ENCODE results near the gene ZPBP2. TPM values are rescaled to one million over a fixed set of nuclear protein-coding genes. Genes with fewer than 3 reads are reported as not detected.
A peak's percentile ranks its signal among the peaks of the same experiment; 100 is the strongest.

ZPBP2 gene
- total RNA-seq, 2 donors from 2014 or later = not detected

- H3K27me3 ChIP-seq = no peaks in the 10 kb centered on the region
- intact Hi-C loops (cut with DNase I) = no loop called here
- peak; percentile 69 for DNase-seq
- peak overlapping the region; percentile 83 to 92 for H3K9ac ChIP-seq (ENCODE audit: low read depth in 2 of 2, low read length in 2 of 2)
- H3K4me1 ChIP-seq = peaks cover 14% of the 10 kb centered on the region
- no peaks in the 10 kb centered on the region for H3K9me3 ChIP-seq
- TF ChIP-seq CTCF (IDR thresholded peaks at IDR 0.05) = no peak
- H3K27ac ChIP-seq = peak overlapping the region; percentile 78
- peaks cover 10% of the 10 kb centered on the region for H3K36me3 ChIP-seq
- H3K4me3 ChIP-seq = peak overlapping the region; percentile 86
Observed at GRCh38 chr17:39926588-39927100, 58.6 kb downstream of the ZPBP2 start.

Other genes starting within 250 kb of the ZPBP2 start
- gene PPP1R1B, start 241.2 kb upstream of the ZPBP2 start, total RNA-seq = 100 to 1,000 TPM; 331 to 350 TPM
- gene STARD3, start 231.1 kb upstream of the ZPBP2 start, total RNA-seq = 10 to 100 TPM; 30.0 to 41.3 TPM
- 1 to 10 TPM in 1 of 2 donors, under 1 TPM in 1; 0.49 to 1.2 TPM for gene TCAP, start 202.9 kb upstream of the ZPBP2 start, total RNA-seq
- under 1 TPM in 1 of 2 donors, not detected in 1; 0.47 TPM for gene PNMT, start 199.7 kb upstream of the ZPBP2 start, total RNA-seq
- gene PGAP3, start 180.1 kb upstream of the ZPBP2 start, total RNA-seq = 10 to 100 TPM; 37.3 to 42.0 TPM
- gene ERBB2, start 168.1 kb upstream of the ZPBP2 start, total RNA-seq = 100 to 1,000 TPM; 153 to 174 TPM
- 100 to 1,000 TPM in 1 of 2 donors, 10 to 100 TPM in 1; 74.1 to 103 TPM for gene MIEN1, start 137.7 kb upstream of the ZPBP2 start, total RNA-seq
- 10 to 100 TPM; 22.4 to 40.9 TPM for gene GRB7, start 130.3 kb upstream of the ZPBP2 start, total RNA-seq
- 1 to 10 TPM; 1.8 to 2.0 TPM for gene IKZF3, start 3.9 kb upstream of the ZPBP2 start, total RNA-seq
- gene GSDMB, start 50.4 kb downstream of the ZPBP2 start, total RNA-seq = 10 to 100 TPM; 68.2 to 79.7 TPM
- 10 to 100 TPM; 57.2 to 69.3 TPM for gene ORMDL3, start 59.4 kb downstream of the ZPBP2 start, total RNA-seq
- gene LRRC3C, start 59.5 kb downstream of the ZPBP2 start, total RNA-seq = not detected
- under 1 TPM; 0.17 to 0.90 TPM for gene GSDMA, start 94.8 kb downstream of the ZPBP2 start, total RNA-seq
- 100 to 1,000 TPM; 106 to 152 TPM for gene PSMD3, start 112.6 kb downstream of the ZPBP2 start, total RNA-seq
- gene CSF3, start 147.2 kb downstream of the ZPBP2 start, total RNA-seq = under 1 TPM in 1 of 2 donors, not detected in 1; 0.37 TPM
- 100 to 1,000 TPM in 1 of 2 donors, 10 to 100 TPM in 1; 80.1 to 111 TPM for gene MED24, start 186.2 kb downstream of the ZPBP2 start, total RNA-seq
- 10 to 100 TPM; 40.3 to 44.5 TPM for gene THRA, start 194.8 kb downstream of the ZPBP2 start, total RNA-seq
- 10 to 100 TPM in 1 of 2 donors, 1 to 10 TPM in 1; 4.8 to 18.8 TPM for gene NR1D1, start 232.4 kb downstream of the ZPBP2 start, total RNA-seq